ENCODE data around the gene PWP2. TPM values are rescaled to one million over a fixed set of nuclear protein-coding genes. Genes with fewer than 3 reads are reported as not detected.
"Not testable (repeated sequence)": the region's sequence is repeated elsewhere in the genome, so short reads cannot be mapped to it uniquely, and the experiment has no call there.

The PWP2 gene
- total RNA-seq, 1 donor from 2014 or later: 6.1 TPM

DNA sequence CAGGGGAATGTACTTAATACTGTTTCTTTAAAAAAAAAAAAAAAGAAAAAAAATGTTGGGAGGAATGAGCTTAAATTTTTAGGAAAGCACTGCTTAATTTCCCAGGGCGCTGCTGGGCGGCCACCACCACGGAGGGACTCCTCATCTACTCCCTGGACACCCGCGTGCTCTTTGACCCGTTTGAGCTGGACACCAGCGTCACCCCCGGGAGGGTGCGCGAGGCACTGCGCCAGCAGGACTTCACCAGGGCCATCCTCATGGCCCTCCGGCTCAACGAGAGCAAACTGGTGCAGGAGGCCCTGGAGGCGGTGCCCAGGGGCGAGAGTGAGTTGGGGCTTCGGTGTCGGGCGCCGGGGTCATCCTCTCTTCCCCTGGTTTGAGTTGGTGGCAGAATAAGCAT is 20.6 kb downstream of the PWP2 start:
- not testable (repeated sequence) for DNase-seq (ENCODE audit: extremely low read depth, low read depth, low spot score)

DNA sequence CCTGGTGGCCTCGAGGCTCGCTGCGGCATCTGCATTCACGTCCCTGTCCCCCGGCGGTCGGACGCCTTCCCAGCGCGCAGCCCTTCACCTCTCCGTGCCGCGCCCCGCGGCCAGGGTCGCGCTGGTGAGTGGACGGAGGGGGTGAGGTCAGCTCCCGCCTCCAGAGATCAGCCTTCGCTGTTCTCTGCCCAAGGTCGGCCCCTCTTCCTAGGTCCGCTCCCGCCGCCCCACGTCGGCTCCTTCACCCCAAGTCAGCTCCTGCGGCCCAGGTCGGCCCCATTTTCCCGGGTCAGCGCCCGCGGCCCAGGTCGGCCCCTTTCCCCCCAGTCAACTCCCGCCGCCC is 26.5 kb downstream of the PWP2 start:
- not testable (repeated sequence) for DNase-seq (ENCODE audit: extremely low read depth, low read depth, low spot score)

DNA sequence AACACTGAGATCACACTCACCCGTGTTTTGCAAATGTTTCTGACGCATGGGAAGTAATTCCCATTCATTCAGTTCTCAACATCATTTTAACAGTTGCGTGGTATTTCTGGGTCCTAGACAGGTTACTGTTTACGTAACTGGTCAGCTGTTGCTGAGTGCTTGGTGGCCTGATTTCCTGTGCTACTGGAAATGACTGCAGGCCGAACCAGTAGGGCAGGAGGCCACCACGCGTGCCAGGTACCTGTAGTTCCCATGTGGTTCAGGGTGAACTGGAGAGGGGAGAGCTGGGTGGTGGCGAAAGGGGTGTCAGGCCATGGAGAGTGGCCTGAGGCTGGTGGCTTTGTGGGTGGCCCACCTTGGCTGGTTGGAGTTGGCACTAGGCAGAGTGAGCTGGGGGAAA is 27.5 kb downstream of the PWP2 start:
- DNase-seq (ENCODE audit: extremely low read depth, low read depth, low spot score): not testable (repeated sequence)

DNA sequence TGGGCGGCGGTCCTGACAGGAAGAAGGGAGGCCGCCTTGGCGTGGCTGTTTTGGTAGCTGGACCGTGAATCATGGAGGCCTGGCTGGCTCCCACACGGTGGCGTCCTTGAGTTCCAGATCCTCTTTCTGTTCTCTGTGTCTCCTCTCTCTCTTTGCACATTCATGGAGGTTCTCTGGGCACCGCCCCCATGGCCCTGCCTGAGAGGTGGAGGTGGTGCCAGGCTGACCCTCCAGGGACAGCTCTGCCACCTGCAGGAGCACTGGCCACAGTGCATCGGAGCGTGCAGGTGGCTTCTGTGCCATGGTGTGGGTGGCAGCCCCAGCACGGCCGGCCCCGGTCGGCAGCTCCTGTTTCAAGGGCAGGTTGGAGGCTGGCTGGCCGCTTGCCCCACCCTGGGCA is 30.8 kb downstream of the PWP2 start:
- DNase-seq (ENCODE audit: extremely low read depth, low read depth, low spot score): not testable (repeated sequence)

DNA sequence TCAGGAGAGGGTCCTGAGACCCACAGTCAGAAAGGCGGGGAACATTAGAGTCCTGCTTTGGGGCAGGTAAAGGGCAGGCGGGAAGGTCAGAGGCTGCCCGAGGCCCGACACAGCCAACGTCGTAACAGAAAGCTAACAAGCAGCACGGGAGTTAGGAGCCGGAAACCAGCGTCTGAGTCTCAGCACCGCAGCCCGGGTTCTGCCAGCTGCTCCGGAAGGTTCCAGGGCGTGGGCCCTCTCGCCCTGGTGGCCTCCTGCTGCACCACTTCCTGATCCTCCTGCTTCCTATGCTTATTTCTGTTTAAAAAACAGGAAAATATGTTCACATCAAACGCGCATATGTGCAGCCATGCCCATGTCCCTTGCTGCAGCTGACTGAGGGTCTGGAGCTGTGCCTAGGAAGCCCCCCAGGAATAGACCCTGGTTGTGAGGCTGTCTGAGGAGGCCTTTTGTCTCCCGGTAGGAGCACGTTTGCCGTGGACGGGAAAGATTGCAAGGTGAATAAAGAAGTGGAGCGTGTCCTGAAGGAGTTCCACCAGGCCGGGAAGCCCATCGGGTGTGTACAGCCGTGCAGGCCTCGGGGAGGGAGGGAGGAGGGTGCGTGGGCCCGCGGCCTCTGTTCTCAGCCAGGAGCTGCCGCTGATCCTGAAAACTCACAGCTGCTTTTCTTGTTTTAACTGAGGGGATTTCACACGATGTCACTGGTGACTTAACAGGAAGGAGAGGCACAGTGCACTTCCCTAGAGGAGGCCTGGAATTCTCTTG is 32.8 kb downstream of the PWP2 start:
- DNase-seq (ENCODE audit: extremely low read depth, low read depth, low spot score): not testable (repeated sequence)

DNA sequence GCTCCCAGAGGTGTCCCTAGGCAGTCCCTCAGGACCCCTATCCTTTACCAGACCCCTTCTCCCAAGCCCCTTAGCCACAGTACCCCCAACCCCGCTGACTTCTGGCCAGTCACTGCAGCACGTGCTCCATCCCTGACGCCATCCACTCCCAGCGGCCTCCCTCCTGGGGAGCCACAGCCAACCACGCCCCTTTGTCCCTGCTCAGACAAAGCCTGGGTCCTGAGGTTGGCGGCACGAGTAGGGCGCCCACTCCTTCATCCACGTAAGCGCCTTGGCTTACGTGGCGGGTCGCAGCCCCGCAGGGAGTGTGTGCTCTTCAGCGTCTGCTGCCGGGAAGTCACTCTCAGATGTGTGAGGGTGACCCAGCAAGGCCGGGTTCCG is 33.3 kb downstream of the PWP2 start:
- DNase-seq (ENCODE audit: extremely low read depth, low read depth, low spot score): not testable (repeated sequence)

DNA sequence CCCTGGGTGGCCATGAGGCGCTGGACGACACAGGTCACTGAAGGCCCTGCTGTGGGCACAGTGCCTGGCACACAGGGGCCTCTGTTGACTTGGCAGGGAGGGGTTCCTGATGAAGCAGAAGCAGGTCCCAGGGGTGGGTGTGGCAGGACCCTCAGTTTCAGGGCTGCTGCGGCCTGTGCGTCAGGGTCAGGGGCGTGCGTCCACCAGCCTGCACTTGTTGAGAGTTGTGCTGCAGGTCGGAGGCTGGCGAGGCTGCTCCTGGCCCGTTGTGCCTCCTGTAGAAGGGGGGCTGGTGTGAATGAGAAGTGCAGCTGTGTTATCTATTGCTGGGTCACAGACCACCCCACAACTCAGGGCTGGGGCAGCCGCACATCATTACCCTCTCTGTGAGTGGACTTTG is 35.3 kb downstream of the PWP2 start:
- DNase-seq (ENCODE audit: extremely low read depth, low read depth, low spot score): not testable (repeated sequence)

DNA sequence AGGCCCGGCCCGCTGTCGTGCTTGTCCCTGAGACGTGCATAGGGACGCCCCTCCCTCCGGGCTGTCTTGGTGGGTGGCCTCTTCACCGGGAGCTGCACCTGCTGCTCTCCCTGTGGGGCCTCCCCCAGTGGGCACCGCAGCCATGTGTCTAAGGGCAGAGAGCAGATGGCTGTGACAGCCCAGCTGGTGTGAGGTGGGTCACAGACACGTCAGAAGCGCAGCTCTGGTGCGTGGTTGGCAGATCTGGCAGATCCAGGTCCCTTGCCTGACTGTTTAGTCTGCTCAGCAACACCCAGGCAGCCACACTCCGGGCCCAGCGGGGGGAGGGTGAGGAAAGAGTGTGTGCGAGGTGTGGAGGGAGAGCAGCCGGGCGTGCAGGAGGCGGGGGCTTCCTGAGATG is 36.2 kb downstream of the PWP2 start:
- DNase-seq (ENCODE audit: extremely low read depth, low read depth, low spot score): not testable (repeated sequence)

DNA sequence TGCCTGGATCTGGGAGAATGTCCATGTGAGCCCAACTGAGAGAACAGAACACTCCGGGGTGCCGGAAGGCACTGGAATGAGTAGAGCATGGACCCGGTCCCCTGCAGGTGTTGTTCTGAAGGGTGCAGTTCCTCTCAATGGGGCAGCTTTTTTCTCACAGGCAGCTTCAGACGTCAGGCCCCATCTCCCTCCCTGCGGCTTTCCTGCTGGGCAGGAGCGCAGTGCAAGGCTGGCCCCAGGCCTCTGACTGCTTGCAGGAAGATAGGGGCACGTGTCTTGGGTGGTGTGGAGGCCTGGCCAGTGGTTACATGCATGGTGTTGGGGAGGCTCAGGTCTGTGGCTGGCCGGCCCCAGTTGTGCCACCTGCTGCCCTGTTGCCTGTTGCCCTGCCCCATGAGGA is 36.8 kb downstream of the PWP2 start:
- not testable (repeated sequence) for DNase-seq (ENCODE audit: extremely low read depth, low read depth, low spot score)

DNA sequence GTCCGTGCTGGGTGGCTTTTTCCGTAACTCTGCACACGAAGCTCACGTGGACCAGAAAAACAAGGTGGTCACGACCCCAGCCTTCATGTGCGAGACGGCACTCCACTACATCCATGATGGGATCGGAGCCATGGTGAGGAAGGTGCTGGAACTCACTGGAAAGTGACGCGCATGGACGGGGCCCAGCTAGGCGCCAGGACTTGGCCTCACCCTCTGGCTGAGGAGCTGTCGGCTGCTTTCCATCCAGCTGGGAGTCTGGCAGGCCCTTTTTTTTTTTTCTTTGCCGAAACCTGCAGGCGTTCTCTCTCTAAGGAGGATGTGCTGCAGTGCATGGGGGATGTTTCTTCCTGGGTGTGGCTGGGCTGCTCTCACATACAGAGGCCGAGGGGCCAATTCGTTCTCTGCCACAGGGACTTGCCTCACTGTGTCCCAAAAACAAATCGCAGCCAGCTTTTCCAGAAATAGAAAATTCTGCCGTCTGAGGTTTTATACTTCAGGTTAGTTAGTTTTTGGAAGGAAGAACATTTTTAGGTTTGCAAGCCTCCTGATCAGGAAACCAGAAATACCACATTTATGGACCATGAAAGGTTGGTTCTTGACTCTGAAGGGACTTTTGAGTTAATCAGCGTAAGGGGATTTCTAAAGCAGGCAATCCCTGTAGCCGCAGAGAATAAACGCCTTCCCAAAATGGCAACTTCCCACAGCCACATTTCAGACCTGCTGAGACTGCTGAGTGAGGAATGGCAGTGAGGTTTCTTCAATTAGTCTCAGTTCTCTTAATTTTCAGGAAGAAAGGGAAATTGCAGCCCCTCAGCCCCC is 37.8 kb downstream of the PWP2 start:
- DNase-seq (ENCODE audit: extremely low read depth, low read depth, low spot score): not testable (repeated sequence)

DNA sequence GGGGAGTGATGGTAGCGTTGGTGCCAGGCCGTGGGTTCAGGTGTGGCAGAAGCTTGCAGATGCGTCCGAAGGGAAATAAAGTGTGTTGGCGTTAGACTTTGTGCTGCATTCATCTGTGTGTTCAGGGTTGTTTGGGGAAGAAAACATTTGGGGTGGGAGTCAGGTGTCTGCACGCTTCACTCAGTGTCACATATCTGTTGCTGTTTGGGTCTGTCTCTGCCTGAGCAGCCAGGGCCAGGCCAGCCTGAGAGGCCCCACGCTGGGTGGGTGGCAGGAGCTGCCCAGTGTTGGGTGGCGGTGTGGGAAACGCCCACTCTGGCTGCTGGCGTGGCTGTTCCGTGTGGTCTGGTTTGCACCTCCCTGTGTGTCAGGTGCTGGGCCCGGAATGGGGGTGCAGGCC is 38.4 kb downstream of the PWP2 start:
- not testable (repeated sequence) for DNase-seq (ENCODE audit: extremely low read depth, low read depth, low spot score)

DNA sequence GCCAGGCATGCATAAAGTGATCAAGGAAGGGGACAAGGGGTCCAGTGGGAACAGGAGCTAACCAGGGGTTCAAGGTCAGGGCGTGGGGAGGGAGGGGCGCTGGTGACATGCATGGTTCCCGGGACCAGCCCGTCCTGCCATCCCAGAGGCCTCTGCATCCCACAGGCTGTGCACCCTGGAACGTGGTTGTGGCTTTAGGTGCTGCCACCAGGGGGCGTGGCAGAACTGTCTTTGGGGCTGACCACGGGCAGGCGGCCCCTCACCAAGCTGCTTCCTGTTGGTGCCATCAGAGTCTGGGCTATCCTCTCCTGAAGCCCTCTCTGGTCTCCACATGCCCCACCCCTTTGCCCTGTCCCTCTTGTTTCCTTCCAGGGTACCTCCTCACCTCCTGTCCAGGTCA is 39.9 kb downstream of the PWP2 start:
- DNase-seq (ENCODE audit: extremely low read depth, low read depth, low spot score): not testable (repeated sequence)

DNA sequence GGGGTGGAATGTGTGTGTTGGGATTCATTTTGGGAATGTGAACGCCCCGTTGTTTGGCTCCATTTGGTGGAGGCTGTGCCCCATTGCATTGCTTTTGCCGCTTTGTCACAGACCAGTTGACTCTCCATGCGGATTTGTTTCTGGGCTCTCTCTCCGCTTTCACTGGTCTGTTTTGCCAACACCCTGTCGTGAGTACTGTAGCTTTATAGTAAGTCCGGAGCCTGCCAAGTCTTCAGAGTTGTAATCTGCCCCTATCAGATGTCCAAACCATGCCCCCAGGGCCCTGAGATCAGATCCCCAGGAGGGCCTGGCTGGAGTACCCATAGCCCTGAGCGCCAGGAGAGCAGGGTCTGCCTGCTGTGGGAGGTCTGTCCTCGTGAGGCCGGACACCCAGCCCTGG is 43.1 kb downstream of the PWP2 start:
- DNase-seq (ENCODE audit: extremely low read depth, low read depth, low spot score): not testable (repeated sequence)

DNA sequence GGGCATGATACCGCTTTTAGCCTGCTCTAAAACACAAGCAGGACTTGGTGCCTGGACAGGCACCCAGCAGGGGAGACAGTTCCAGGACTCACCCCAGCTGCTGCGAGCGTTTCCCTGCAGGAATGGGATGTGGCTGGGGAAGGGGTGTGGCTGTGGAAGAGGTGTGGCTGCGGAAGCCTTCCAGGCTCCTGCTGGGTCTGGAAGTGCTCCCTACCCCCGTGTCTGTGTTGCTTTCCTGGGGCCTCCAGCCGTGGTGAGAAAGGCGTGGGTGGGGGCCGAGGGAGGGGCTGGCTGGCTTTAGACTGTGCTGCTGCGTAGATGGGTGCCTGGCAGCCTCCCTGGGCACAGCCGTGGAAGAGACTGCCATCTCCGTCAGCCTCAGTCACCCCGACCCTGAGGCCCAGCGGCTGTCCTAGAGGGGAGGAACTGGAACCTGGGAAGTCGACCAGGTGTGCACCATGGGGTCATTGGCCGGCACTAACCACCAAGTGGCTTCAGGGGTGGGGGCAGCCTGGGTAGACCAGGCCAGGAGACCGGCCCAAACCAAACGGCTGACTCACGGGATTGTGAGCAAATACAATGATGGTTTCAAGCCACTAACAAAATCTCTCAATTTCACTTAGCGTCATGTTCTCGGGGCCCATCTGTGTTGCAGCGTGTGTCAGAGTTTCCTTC is 46.2 kb downstream of the PWP2 start:
- DNase-seq (ENCODE audit: extremely low read depth, low read depth, low spot score): not testable (repeated sequence)

DNA sequence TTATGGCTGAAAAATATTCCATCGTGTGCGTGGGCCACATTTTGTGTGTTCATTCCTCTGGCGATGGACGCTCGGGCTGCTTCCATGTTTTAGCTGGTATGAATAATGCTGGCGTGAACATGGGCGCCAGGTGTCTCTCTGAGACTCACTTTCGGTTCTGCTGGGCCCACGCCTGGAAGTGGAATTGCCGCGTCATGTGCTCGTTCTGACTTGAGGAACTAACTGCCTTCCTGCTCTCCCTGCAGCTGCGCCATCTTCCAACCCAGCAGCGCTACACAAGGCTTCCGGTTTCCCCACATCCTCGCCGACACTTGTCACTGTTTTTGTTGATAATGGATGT is 46.7 kb downstream of the PWP2 start:
- DNase-seq (ENCODE audit: extremely low read depth, low read depth, low spot score): not testable (repeated sequence)

DNA sequence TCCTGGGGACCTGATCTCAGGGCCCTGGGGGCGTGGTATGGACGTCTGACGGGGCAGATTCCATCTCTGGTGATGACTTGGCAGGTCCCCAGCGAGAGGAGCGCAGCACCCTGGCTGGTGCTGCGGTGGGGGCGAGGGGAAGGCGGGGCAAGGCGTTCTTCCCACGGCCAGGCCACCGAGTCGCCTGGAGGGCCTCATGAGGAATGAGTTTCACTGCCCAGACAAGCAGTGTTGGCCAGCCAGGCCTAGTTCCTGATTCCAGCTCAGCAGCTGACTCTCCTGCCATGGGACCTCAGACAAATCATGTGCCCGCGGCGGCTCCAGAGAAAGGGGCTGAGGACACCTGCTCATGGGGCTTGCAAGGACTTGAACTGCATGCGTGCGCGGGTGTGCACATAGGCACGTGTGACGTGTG is 47.6 kb downstream of the PWP2 start:
- DNase-seq (ENCODE audit: extremely low read depth, low read depth, low spot score): not testable (repeated sequence)

DNA sequence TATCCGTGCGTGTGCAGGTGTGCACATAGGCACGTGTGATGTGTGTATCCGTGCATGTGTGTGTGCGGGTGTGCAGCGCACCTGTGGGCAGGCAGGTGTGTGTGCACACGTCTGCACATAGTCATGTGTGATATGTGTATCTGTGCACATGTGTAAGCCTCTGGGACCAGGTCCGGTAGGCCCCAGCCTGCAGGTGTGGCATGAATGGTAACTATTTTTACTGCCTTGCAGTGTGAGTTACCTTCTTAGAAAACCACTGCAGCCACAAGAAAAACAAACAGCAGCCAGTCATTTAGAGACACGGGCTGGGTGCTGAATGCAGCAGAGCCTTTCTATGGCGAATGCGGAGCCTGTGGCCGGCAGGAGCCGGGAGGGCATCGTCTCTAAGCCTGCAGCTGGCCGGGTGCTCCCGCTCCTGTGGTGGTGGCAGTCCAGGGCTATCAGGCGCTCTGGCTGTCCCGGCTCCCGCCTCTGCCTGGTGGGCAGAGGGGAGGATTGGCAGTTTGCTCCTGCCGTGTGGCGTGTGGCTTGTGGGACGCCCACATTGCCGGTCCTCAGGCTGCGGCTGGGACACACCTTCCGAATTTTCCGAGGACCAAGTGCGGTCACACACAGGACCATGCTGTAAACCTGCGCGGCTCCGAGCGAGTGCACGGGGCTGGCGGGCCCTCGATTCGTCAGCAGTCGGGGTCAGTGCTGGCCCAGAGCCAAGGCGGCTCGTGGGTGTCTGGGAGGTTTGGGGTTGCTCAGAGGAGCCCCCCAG is 48.2 kb downstream of the PWP2 start:
- not testable (repeated sequence) for DNase-seq (ENCODE audit: extremely low read depth, low read depth, low spot score)

DNA sequence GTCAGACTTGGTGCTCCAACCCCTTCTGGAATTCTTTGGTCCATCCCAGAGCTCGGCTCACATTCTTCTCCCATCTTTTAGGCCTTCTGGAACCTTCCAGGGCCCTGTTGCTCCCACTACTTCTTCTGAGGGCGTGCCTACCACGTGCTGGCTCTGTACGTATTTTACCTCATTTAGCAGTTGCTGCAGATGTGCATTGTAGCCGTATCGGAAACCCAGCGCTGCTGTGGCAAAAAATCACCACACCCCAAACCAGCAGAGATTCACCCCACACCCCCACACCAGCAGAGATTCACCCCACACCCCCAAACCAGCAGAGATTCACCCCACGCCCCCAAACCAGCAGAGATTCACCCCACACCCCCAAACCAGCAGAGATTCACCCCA is 48.8 kb downstream of the PWP2 start:
- not testable (repeated sequence) for DNase-seq (ENCODE audit: extremely low read depth, low read depth, low spot score)

DNA sequence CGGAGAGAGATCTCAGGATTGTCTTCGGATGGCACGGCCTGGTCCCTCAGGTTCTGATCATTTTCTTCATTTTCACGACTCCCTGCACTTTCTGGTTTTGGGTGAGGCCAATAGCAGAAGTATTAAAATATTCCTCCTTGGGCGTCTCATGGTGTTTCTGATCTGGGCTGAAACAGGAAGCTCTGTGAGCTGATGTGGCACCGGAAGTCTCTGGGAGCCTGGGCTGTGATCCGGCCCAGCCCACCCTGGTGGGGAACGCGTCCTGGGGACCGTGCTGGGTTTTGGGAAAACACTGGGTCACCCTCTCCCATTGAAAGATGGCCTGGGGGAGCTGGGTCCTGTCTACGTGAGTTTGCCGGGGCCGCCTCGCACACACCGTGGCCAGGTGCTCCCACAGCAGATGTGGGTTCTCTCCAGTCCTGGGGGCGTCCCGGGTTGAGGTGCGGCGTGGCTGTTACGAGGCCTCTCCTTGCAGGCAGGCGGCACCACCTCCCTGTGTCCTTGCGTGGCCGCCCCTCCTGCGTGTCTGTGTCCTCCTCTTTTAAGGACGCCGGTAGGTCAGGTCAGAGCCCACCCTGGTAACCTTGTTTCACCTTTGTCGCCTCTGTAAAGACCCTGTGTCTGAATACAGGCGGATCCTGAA is 50.4 kb downstream of the PWP2 start:
- DNase-seq (ENCODE audit: extremely low read depth, low read depth, low spot score): not testable (repeated sequence)

DNA sequence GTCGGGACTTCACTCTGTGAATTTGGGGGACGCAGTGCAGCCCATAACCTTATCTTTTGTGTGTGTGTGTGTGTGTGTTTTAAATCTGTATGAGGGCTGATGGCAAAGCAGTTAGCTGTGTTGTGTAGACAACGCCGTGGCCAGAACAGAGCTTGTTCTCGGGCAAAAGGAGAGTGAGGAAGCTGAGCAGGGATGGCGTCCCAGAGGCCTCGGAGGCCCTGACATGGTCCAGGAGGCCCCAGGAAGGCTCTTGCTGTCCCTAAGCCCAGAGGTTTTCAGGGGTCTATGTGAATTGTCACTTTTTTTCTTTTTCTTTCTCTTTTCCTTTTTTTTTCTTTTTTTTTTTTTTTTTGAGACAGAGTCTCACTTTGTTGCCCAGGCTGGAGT is 50.9 kb downstream of the PWP2 start:
- DNase-seq (ENCODE audit: extremely low read depth, low read depth, low spot score): not testable (repeated sequence)
